Upper lobe of left lung (tissue), 4 donors: ENCODE results near the gene IGSF5.

Experiments
- CTCF ChIP-seq, 6 experiments: fragments of 450-650 bp in 4 of 6; fragments of 200-600 bp in 2 of 6; sonication (generic) in 2 of 6; IDR thresholded peaks; one replicate each; pipeline ENCODE4 v1.5.1; 2016 to 2019; ENCODE audit warnings: antibody characterized with exemption in 6 of 6
- EP300 ChIP-seq, 4 donors: sonication (generic); formaldehyde crosslinking; IDR thresholded peaks; one replicate each; pipeline ENCODE4 v1.5.1; 2017; ENCODE audit warnings: antibody characterized with exemption in 4 of 4, control low read depth in 2 of 4
- POLR2A ChIP-seq, 4 donors: fragments of 450-650 bp; IDR thresholded peaks; one replicate each; pipeline ENCODE4 v1.5.1; 2016 to 2017; ENCODE audit warnings: antibody characterized with exemption in 4 of 4, mild to moderate bottlenecking in 2 of 4

- no peak for TF ChIP-seq EP300 (IDR thresholded peaks at IDR 0.05)
- TF ChIP-seq CTCF (IDR thresholded peaks at IDR 0.05) = no peak
- TF ChIP-seq POLR2A (IDR thresholded peaks at IDR 0.05) = no peak
Observed at GRCh38 chr21:39707316-39707715, 37.7 kb upstream of the IGSF5 start.
